WERI-Rb-1 (cell line): ENCODE results near the gene ATP7B.

ENCODE experiments used
- DNase-seq: peaks from one replicate; pipeline ENCODE4 v3.0.0-alpha.2; 2020
- H3K27ac ChIP-seq: fragments of 250-450 bp; sonication (Bioruptor Pico); 2 replicates; pipeline ENCODE4 v1.5.1; 2020; ENCODE audit warnings: mild to moderate bottlenecking, moderate library complexity
- H3K27me3 ChIP-seq: fragments of 250-450 bp; sonication (Bioruptor Pico); 2 replicates; pipeline ENCODE4 v1.5.1; 2021; ENCODE audit warnings: mild to moderate bottlenecking, low read depth, moderate library complexity; ENCODE audit not compliant: insufficient read depth, severe bottlenecking
- H3K36me3 ChIP-seq: fragments of 250-450 bp; sonication (Bioruptor Pico); 2 replicates; pipeline ENCODE4 v1.5.1; 2020; ENCODE audit warnings: mild to moderate bottlenecking, moderate library complexity
- H3K4me3 ChIP-seq: 2 replicates; pipeline ENCODE4 v1.5.1; 2011; ENCODE audit warnings: low read depth, mild to moderate bottlenecking, control low read depth, low read length
- H3K9me3 ChIP-seq: fragments of 250-450 bp; sonication (Bioruptor Pico); 2 replicates; pipeline ENCODE4 v1.5.1; 2021; ENCODE audit warnings: mild to moderate bottlenecking, moderate library complexity; ENCODE audit not compliant: severe bottlenecking
- CTCF ChIP-seq: IDR thresholded peaks from 2 replicates; pipeline ENCODE4 v1.5.1; 2011; ENCODE audit warnings: low read depth, mild to moderate bottlenecking, control low read depth, inconsistent platforms, low read length

ATP7B gene

GRCh38 chr13:51935326-51936171 lies 75.7 kb downstream of the ATP7B start:
- DNase-seq = peak; percentile 43
- H3K27ac ChIP-seq = no peak overlapping the region
- H3K27me3 ChIP-seq = no peaks in the 10 kb centered on the region
- no peak overlapping the region for H3K4me3 ChIP-seq
- no peaks in the 10 kb centered on the region for H3K36me3 ChIP-seq
- no peaks in the 10 kb centered on the region for H3K9me3 ChIP-seq
- peak; percentile 59 for TF ChIP-seq CTCF

- no peak for TF ChIP-seq CTCF
- H3K9me3 ChIP-seq = no peaks in the 10 kb centered on the region
- H3K36me3 ChIP-seq = no peaks in the 10 kb centered on the region
- peak; percentile 10 for DNase-seq
- no peak overlapping the region for H3K4me3 ChIP-seq
- no peak overlapping the region for H3K27ac ChIP-seq
- H3K27me3 ChIP-seq = no peaks in the 10 kb centered on the region
Observed at GRCh38 chr13:51934461-51935087, 76.7 kb downstream of the ATP7B start.

- Histone ChIP-seq H3K36me3 (no peaks in the 10 kb centered on the region), H3K9me3 (no peaks in the 10 kb centered on the region), H3K27me3 (no peaks in the 10 kb centered on the region), H3K27ac (no peak overlapping the region), H3K4me3 (no peak overlapping the region)
- DNase-seq = no peak
- no peak for TF ChIP-seq CTCF
Observed at GRCh38 chr13:51933466-51934058, 77.7 kb downstream of the ATP7B start.

DNA sequence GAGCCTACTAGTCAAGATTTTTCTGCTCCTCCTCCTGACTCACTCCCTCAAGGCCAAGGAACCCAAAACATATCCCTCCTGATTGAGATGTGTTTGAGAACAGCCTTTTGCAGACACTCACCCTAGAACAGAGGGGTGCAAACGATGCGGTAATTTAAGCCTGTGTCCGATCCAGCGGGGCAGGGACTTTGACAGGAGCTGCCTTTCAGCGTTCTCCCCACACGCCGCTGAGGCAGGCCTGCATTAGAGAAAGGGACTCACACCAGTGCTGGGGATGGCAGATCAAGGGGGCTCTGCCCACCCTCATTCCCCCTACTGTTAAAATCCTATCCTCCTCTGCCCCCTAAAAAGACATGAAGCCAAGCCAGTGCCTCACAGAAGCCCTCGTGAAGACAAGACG lies 79.0 kb downstream of the ATP7B start:
- TF ChIP-seq CTCF = no peak
- no peak overlapping the region for H3K4me3 ChIP-seq

GRCh38 chr13:51931606-51932005 lies 79.6 kb downstream of the ATP7B start:
- TF ChIP-seq CTCF = no peak
- Histone ChIP-seq H3K36me3 (no peaks in the 10 kb centered on the region), H3K27ac (no peak overlapping the region), H3K4me3 (no peak overlapping the region), H3K9me3 (no peaks in the 10 kb centered on the region), H3K27me3 (no peaks in the 10 kb centered on the region)
- no peak for DNase-seq

More for the DNA sequence above, 79.0 kb downstream of the ATP7B start:
- no peak for DNase-seq
- Histone ChIP-seq H3K36me3 (no peaks in the 10 kb centered on the region), H3K27ac (no peak overlapping the region), H3K27me3 (no peaks in the 10 kb centered on the region), H3K9me3 (no peaks in the 10 kb centered on the region)
